SK-N-SH (cell line): ENCODE results near the gene TAOK2. TPM values are rescaled to one million over a fixed set of nuclear protein-coding genes. Genes with fewer than 3 reads are reported as not detected.

Source experiments
- CTCF ChIA-PET: fragments of 300-600, 350-600 bp; formaldehyde crosslinking; extraction: SDS; loops from one replicate; lab custom pipeline; 2021; lab: Yijun Ruan, JAX
- POLR2A ChIA-PET: fragments of 350-600 bp; sonication (Branson Sonifier 250); formaldehyde crosslinking; extraction: SDS; loops from one replicate; lab custom pipeline; 2020; ENCODE audit warnings: antibody characterized with exemption, inconsistent platforms; lab: Yijun Ruan, JAX
- DNase-seq: peaks from one replicate; pipeline ENCODE4 v3.0.0; 2012
- H2AFZ ChIP-seq: fragments of 200-600 bp; sonication (generic); 2 replicates; pipeline ENCODE4 v1.8.1; 2016; ENCODE audit warnings: antibody characterized with exemption, mild to moderate bottlenecking, low read depth
- H3F3A ChIP-seq: fragments of 200-600 bp; sonication (generic); replicated peaks from 2 replicates; pipeline ENCODE3; 2016; ENCODE audit warnings: antibody characterized with exemption, mild to moderate bottlenecking; ENCODE audit not compliant: insufficient read depth
- H3K27ac ChIP-seq, 2 experiments: fragments of 200-500 bp in 1 of 2; fragments of 200-600 bp in 1 of 2; sonication (Bioruptor generic) in 1 of 2; sonication (generic), shearing (Covaris generic) in 1 of 2; 2 replicates each; pipeline versions ENCODE4 v1.5.1 to v1.6.1; 2014 to 2016; ENCODE audit warnings: low read depth in 2 of 2, inconsistent platforms in 1 of 2, low read length in 1 of 2, mild to moderate bottlenecking in 1 of 2, mixed read lengths in 1 of 2
- H3K27me3 ChIP-seq: fragments of 200-600 bp; sonication (generic), shearing (Covaris generic); 2 replicates; pipeline ENCODE4 v1.6.1; 2016; ENCODE audit warnings: mixed run types; ENCODE audit not compliant: insufficient read depth
- H3K36me3 ChIP-seq, 2 experiments: fragments of 200-500 bp in 1 of 2; fragments of 200-600 bp in 1 of 2; sonication (Bioruptor generic) in 1 of 2; sonication (generic) in 1 of 2; replicated peaks in 1 of 2; 2 replicates each; pipeline versions ENCODE3 to v1.5.1; 2014 to 2016; ENCODE audit warnings: low read length in 1 of 2, mild to moderate bottlenecking in 1 of 2; ENCODE audit not compliant: insufficient read depth in 2 of 2, control insufficient read depth in 1 of 2
- H3K4me1 ChIP-seq, 2 experiments: fragments of 200-500 bp in 1 of 2; fragments of 200-600 bp in 1 of 2; sonication (Bioruptor generic) in 1 of 2; sonication (generic), shearing (Covaris generic) in 1 of 2; 2 replicates each; pipeline versions ENCODE4 v1.5.1 to v1.6.1; 2014 to 2016; ENCODE audit warnings: low read depth in 1 of 2, low read length in 1 of 2, mixed run types in 1 of 2; ENCODE audit not compliant: insufficient read depth in 2 of 2, control insufficient read depth in 1 of 2
- H3K4me2 ChIP-seq: fragments of 200-600 bp; sonication (generic), shearing (Covaris generic); 2 replicates; pipeline ENCODE4 v1.6.1; 2017; ENCODE audit warnings: mixed run types
- H3K4me3 ChIP-seq, 2 experiments: fragments of 200-500 bp in 1 of 2; fragments of 200-600 bp in 1 of 2; sonication (Bioruptor generic) in 1 of 2; sonication (generic), shearing (Covaris generic) in 1 of 2; 2 replicates each; pipeline versions ENCODE4 v1.5.1 to v1.8.1; 2014 to 2016; ENCODE audit warnings: low read depth in 2 of 2, inconsistent platforms in 1 of 2, low read length in 1 of 2, mild to moderate bottlenecking in 1 of 2, mixed read lengths in 1 of 2, moderate library complexity in 1 of 2
- H3K79me2 ChIP-seq: fragments of 200-600 bp; sonication (generic); 2 replicates; pipeline ENCODE4 v1.8.1; 2017; ENCODE audit warnings: mild to moderate bottlenecking; ENCODE audit not compliant: insufficient read depth
- H3K9ac ChIP-seq: fragments of 200-600 bp; sonication (generic); 2 replicates; pipeline ENCODE4 v1.6.1; 2017; ENCODE audit warnings: mixed run types
- H3K9me2 ChIP-seq: fragments of 200-600 bp; sonication (generic); 2 replicates; pipeline ENCODE4 v1.6.1; 2017; ENCODE audit warnings: mixed run types
- H3K9me3 ChIP-seq: fragments of 200-600 bp; sonication (generic); 2 replicates; pipeline ENCODE4 v1.6.1; 2017; ENCODE audit warnings: mixed run types, mild to moderate bottlenecking, moderate library complexity
- H4K20me1 ChIP-seq: fragments of 200-600 bp; sonication (generic); 2 replicates; pipeline ENCODE4 v1.6.1; 2017; ENCODE audit warnings: mild to moderate bottlenecking, mixed run types; ENCODE audit not compliant: insufficient read depth
- CHD2 ChIP-seq: fragments of 150-350 bp; IDR thresholded peaks from 2 replicates; pipeline ENCODE4 v1.6.1; 2018; ENCODE audit warnings: low read length; ENCODE audit not compliant: partially characterized antibody
- FOXJ3 ChIP-seq: sonication (generic); formaldehyde crosslinking; IDR thresholded peaks from 2 replicates; pipeline ENCODE4 v1.5.1; 2020; ENCODE audit warnings: mild to moderate bottlenecking, missing genetic modification reagents
- FOXM1 ChIP-seq: IDR thresholded peaks from 2 replicates; pipeline ENCODE4 v1.4.0; 2012; ENCODE audit warnings: low read depth, mild to moderate bottlenecking
- JUND ChIP-seq: IDR thresholded peaks from 2 replicates; pipeline ENCODE4 v1.4.0; 2012
- MAX ChIP-seq: IDR thresholded peaks from 2 replicates; pipeline ENCODE4 v1.4.0; 2012; ENCODE audit warnings: low read depth
- MEF2A ChIP-seq: IDR thresholded peaks from 2 replicates; pipeline ENCODE4 v1.4.0; 2012; ENCODE audit warnings: low read depth, borderline replicate concordance
- MXI1 ChIP-seq: IDR thresholded peaks from 2 replicates; pipeline ENCODE4 v1.6.1; 2012; ENCODE audit warnings: mild to moderate bottlenecking, low read depth, low read length, improper control_type of control experiment
- REST ChIP-seq: IDR thresholded peaks from 2 replicates; pipeline ENCODE4 v1.6.1; 2012; ENCODE audit warnings: mild to moderate bottlenecking, low read depth, low read length, moderate library complexity
- RFX5 ChIP-seq: IDR thresholded peaks from 2 replicates; pipeline ENCODE4 v1.6.1; 2012; ENCODE audit warnings: mild to moderate bottlenecking, improper control_type of control experiment, low read length
- TAF1 ChIP-seq: IDR thresholded peaks from 2 replicates; pipeline ENCODE4 v1.6.1; 2012; ENCODE audit warnings: low read depth, mild to moderate bottlenecking, low read length, moderate library complexity, borderline replicate concordance
- TCF12 ChIP-seq: IDR thresholded peaks from 2 replicates; pipeline ENCODE4 v1.4.0; 2012
- WGBS: methylation state at CpG from one replicate; pipeline ENCODE4 v1.1.6; 2017; ENCODE audit warnings: low lambda C conversion rate; 5-methylcytosine and 5-hydroxymethylcytosine counted together
- polyA plus RNA-seq, 3 experiments: library from polyadenylated mRNA; depleted of rRNA; stranded (reverse); fragments of >200 nt; gene quantifications; 2 replicates each; pipeline ENCODE4 v1.2.3, GENCODE V29; 2012

Gene TAOK2
- polyA plus RNA-seq, 1 of the 3 experiments (the other 2 are of a cell fraction), result 21.9 TPM

GRCh38 chr16:30009990-30010843 is 36.5 kb downstream of the TAOK2 start:
- Histone ChIP-seq H3K4me3 (peak overlapping the region; percentile 46 to 53; a peak in 2 of 4 replicates), H3K4me2 (peak overlapping the region; percentile 85; the same call in 1 of the 2 replicates), H2AFZ (no peak overlapping the region)

GRCh38 chr16:30010844-30011713 is 37.4 kb downstream of the TAOK2 start, which contains the start of gene DOC2A:
TSS of gene DOC2A (minus strand) at chr16:30011027. CDS start at chr16:30010222, 805 bp downstream.
- ChIA-PET CTCF (interaction anchor here (1.5 kb wide), 1 partner anchor 14 kb away, joined by 4 read pairs; no protein-coding TSS in a partner anchor), POLR2A (interaction anchor here (0.6 to 1.0 kb wide), 2 partner anchors 54 to 125 kb away, joined by 3 read pairs; partner anchors contain the start of gene ALDOA)
- no peak within 1 kb of the TSS for H3K9ac ChIP-seq
- H3K9me3 ChIP-seq, result no peaks in the 10 kb centered on the region
- 3% methylated on average over 58 of the region's 99 CpGs for WGBS
- H3K27ac ChIP-seq, result no peak within 1 kb of the TSS
- H3K79me2 ChIP-seq, result no peaks in the 10 kb centered on the region
- H2AFZ ChIP-seq, result no peak within 1 kb of the TSS
- H3K4me2 ChIP-seq, result peak within 1 kb of the TSS; percentile 85; the same call in 1 of the 2 replicates
- no peaks in the 10 kb centered on the region for H4K20me1 ChIP-seq
- no peaks in the 10 kb centered on the region for H3K9me2 ChIP-seq
- peak; percentile 93 for DNase-seq
- TF ChIP-seq RFX5 (no peak), FOXM1 (no peak), REST (no peak), FOXJ3 (no peak), CHD2 (no peak), JUND (no peak), MAX (peak; percentile 53; the same call in 1 of the 2 replicates), MXI1 (peak; percentile 61)
- TF ChIP-seq, all 33 proteins: peak for 2
- H3K27me3 ChIP-seq, result no peaks in the 10 kb centered on the region
- H3F3A ChIP-seq, result no peaks in the 10 kb centered on the region
- peaks cover 0 to 1% of the 10 kb centered on the region in 2 experiments for H3K36me3 ChIP-seq
- H3K4me1 ChIP-seq, result peaks cover 0 to 5% of the 10 kb centered on the region in 2 experiments; a peak in 1 of 4 replicates
- H3K4me3 ChIP-seq, result peak within 1 kb of the TSS; percentile 46 to 53; a peak in 3 of 4 replicates

More at GRCh38 chr16:30009990-30010843, 36.5 kb downstream of the TAOK2 start:
- Histone ChIP-seq H3K27ac (no peak overlapping the region), H4K20me1 (no peaks in the 10 kb centered on the region), H3F3A (no peaks in the 10 kb centered on the region), H3K79me2 (no peaks in the 10 kb centered on the region), H3K9me3 (no peaks in the 10 kb centered on the region), H3K9ac (no peak overlapping the region), H3K27me3 (no peaks in the 10 kb centered on the region), H3K4me1 (peaks cover 0 to 5% of the 10 kb centered on the region in 2 experiments; a peak in 1 of 4 replicates), H3K36me3 (peaks cover 0 to 4% of the 10 kb centered on the region in 2 experiments), H3K9me2 (no peaks in the 10 kb centered on the region)
- 75% methylated on average over 24 of the region's 34 CpGs for WGBS
- peak; percentile 56 for DNase-seq
- POLR2A ChIA-PET, result interaction anchor here (0.6 to 1.1 kb wide), 3 partner anchors 10 to 124 kb away, joined by 3 read pairs; partner anchors contain the start of gene ALDOA
- TF ChIP-seq TAF1, result no peak
- TF ChIP-seq MEF2A, result no peak
- TF ChIP-seq TCF12, result no peak
- CTCF ChIA-PET, result interaction anchor here (0.6 to 1.5 kb wide), 4 partner anchors 13 to 191 kb away, joined by 3 to 4 read pairs (median 3); partner anchors contain the start of gene CDIPT
